Activated CD4-positive, alpha-beta T cell treated with anti-CD3 and anti-CD28 coated beads for 4 hours (primary cell): Measurements from ENCODE around the gene MTX1.
A peak's percentile ranks its signal among the peaks of the same experiment; 100 is the strongest.
"Not testable (repeated sequence)": the region's sequence is repeated elsewhere in the genome, so short reads cannot be mapped to it uniquely, and the experiment has no call there.

Source experiments
- DNase-seq, 2 donors: peaks; one replicate each; pipeline ENCODE4 v3.0.0-alpha.2; 2020

MTX1 gene

GRCh38 chr1:155241841-155242264, 33.4 kb downstream of the MTX1 start:
- no peak for DNase-seq

GRCh38 chr1:155242805-155243358, 34.4 kb downstream of the MTX1 start:
- DNase-seq: no peak

- DNase-seq: peak; percentile 85 to 88
Observed at GRCh38 chr1:155244368-155245162, 36.1 kb downstream of the MTX1 start.

GRCh38 chr1:155245163-155245524, 36.6 kb downstream of the MTX1 start:
- DNase-seq: no peak

- not testable (repeated sequence) for DNase-seq
Observed at GRCh38 chr1:155246796-155247195, 38.3 kb downstream of the MTX1 start.

GRCh38 chr1:155247667-155248553, 39.4 kb downstream of the MTX1 start:
- no peak for DNase-seq

GRCh38 chr1:155250246-155250632, 41.7 kb downstream of the MTX1 start:
- DNase-seq: no peak

GRCh38 chr1:155250633-155251449, 42.3 kb downstream of the MTX1 start:
- peak; percentile 93 to 96 for DNase-seq

- DNase-seq: no peak
Observed at GRCh38 chr1:155251566-155251965, 43.1 kb downstream of the MTX1 start.

GRCh38 chr1:155253208-155253607, 44.7 kb downstream of the MTX1 start:
- no peak for DNase-seq

GRCh38 chr1:155253797-155254196, 45.3 kb downstream of the MTX1 start:
- DNase-seq: no peak

- no peak for DNase-seq
Observed at GRCh38 chr1:155254228-155254713, 45.8 kb downstream of the MTX1 start.

GRCh38 chr1:155254714-155255242, 46.3 kb downstream of the MTX1 start:
- no peak for DNase-seq

GRCh38 chr1:155255243-155256007, 46.9 kb downstream of the MTX1 start, which contains the start of gene ENTREP3:
Gene ENTREP3, minus strand, starts transcription at chr1:155255483. Its CDS starts 606 bp downstream, at chr1:155254877.
- DNase-seq: peak; percentile 71 to 74

GRCh38 chr1:155256058-155256852, 47.8 kb downstream of the MTX1 start:
- no peak for DNase-seq

GRCh38 chr1:155260276-155260675, 51.8 kb downstream of the MTX1 start:
- no peak for DNase-seq

- DNase-seq: no peak
Observed at GRCh38 chr1:155261493-155261851, 53.0 kb downstream of the MTX1 start.

- peak; percentile 83 to 85 for DNase-seq
Observed at GRCh38 chr1:155261852-155262673, 53.6 kb downstream of the MTX1 start, which contains the start of gene SCAMP3. Gene SCAMP3, minus strand, starts transcription at chr1:155262360. Its CDS starts 209 bp downstream, at chr1:155262151.

GRCh38 chr1:155263067-155263466, 54.6 kb downstream of the MTX1 start:
- no peak for DNase-seq
